ENCODE data around the gene WFDC9. TPM values are rescaled to one million over a fixed set of nuclear protein-coding genes. Genes with fewer than 3 reads are reported as not detected.
"Not testable (repeated sequence)": the region's sequence is repeated elsewhere in the genome, so short reads cannot be mapped to it uniquely, and the experiment has no call there.

The WFDC9 gene
- total RNA-seq, 2 experiments from 2014 or later = not detected

- ChIA-PET POLR2A (no interaction called here), CTCF (no interaction called here)
- Mint-ChIP-seq H3K9me3 (no peaks in the 10 kb centered on the region), H3K36me3 (ENCODE audit: low read depth) (no peaks in the 10 kb centered on the region), H3K4me1 (ENCODE audit: low read depth) (no peaks in the 10 kb centered on the region), H3K27me3 (peaks cover 18% of the 10 kb centered on the region), H3K4me3 (no peak overlapping the region), H3K27ac (no peak overlapping the region)
- intact Hi-C loops (cut with micrococcal nuclease) = no loop called here
- ATAC-seq = no peak
- no peak for DNase-seq
- TF ChIP-seq CTCF (IDR thresholded peaks at IDR 0.05) = no peak
These were observed 55.2 kb downstream of the WFDC9 start for GRCh38 chr20:45575931-45576330.

DNA sequence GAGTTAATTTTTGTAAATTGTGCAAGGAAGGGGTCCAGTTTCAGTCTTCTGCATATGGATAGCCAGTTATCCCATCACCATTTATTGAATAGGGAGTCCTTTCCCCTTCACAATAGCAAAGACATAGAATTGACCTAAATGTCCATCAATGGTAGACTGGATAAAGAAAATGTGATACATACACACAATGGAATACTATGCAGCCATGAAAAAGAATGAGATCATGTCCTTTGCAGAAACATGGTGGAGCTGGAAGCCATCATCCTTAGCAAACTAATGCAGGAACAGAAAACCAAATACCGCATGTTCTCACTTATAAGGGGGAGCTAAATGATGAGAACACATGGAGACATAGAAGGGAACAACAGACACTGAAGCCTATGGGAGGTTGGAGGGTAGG, 61.4 kb downstream of the WFDC9 start:
- ATAC-seq; CTCF ChIA-PET; H3K27ac Mint-ChIP-seq; POLR2A ChIA-PET; H3K4me1 Mint-ChIP-seq (ENCODE audit: low read depth); DNase-seq; H3K4me3 Mint-ChIP-seq; intact Hi-C loops (cut with micrococcal nuclease); H3K9me3 Mint-ChIP-seq; H3K36me3 Mint-ChIP-seq (ENCODE audit: low read depth): not testable (repeated sequence)
- peaks cover 18% of the 10 kb centered on the region for H3K27me3 Mint-ChIP-seq

GRCh38 chr20:45564760-45565276, 66.3 kb downstream of the WFDC9 start:
- POLR2A ChIA-PET = no interaction called here
- no peak for TF ChIP-seq CTCF (IDR thresholded peaks at IDR 0.05)
- Mint-ChIP-seq H3K9me3 (peaks cover 2% of the 10 kb centered on the region), H3K36me3 (ENCODE audit: low read depth) (no peaks in the 10 kb centered on the region), H3K4me1 (ENCODE audit: low read depth) (no peaks in the 10 kb centered on the region), H3K27ac (no peak overlapping the region), H3K27me3 (peaks cover 26% of the 10 kb centered on the region), H3K4me3 (no peak overlapping the region)
- intact Hi-C loops (cut with micrococcal nuclease) = no loop called here
- CTCF ChIA-PET = interaction anchor here (1.0 kb wide), 1 partner anchor 206 kb away, joined by 3 read pairs; no protein-coding TSS in a partner anchor
- DNase-seq = no peak
- no peak for ATAC-seq

Other genes with a start within 250 kb of the WFDC9 start
- 10 to 100 TPM; 13.8 to 15.5 TPM for gene DBNDD2, start 223.0 kb downstream of the WFDC9 start, total RNA-seq
- 10 to 100 TPM; 43.7 to 47.7 TPM for gene PIGT, start 215.1 kb downstream of the WFDC9 start, total RNA-seq
- 1 to 10 TPM; 1.3 TPM for gene WFDC2, start 161.5 kb downstream of the WFDC9 start, total RNA-seq
- not detected for gene SPINT3, start 115.7 kb downstream of the WFDC9 start, total RNA-seq
- gene WFDC6, start 91.8 kb downstream of the WFDC9 start, total RNA-seq = not detected
- gene EPPIN, start 83.9 kb downstream of the WFDC9 start, total RNA-seq = not detected
- not detected for gene WFDC8, start 52.0 kb downstream of the WFDC9 start, total RNA-seq
- gene WFDC10A, start 1.5 kb downstream of the WFDC9 start, total RNA-seq = not detected
- gene WFDC11, start 39.0 kb upstream of the WFDC9 start, total RNA-seq = not detected
- not detected for gene WFDC13, start 70.8 kb upstream of the WFDC9 start, total RNA-seq
- not detected for gene WFDC10B, start 73.7 kb upstream of the WFDC9 start, total RNA-seq
- not detected for gene SPINT4, start 91.1 kb upstream of the WFDC9 start, total RNA-seq
- gene WFDC3, start 160.6 kb upstream of the WFDC9 start, total RNA-seq = under 1 TPM in 1 of 2 experiments, not detected in 1; 0.54 TPM
- 10 to 100 TPM; 25.3 to 27.1 TPM for gene DNTTIP1, start 160.7 kb upstream of the WFDC9 start, total RNA-seq
- gene UBE2C, start 181.4 kb upstream of the WFDC9 start, total RNA-seq = 100 to 1,000 TPM; 149 to 151 TPM
- gene TNNC2, start 196.0 kb upstream of the WFDC9 start, total RNA-seq = not detected
- gene SNX21, start 202.5 kb upstream of the WFDC9 start, total RNA-seq = 1 to 10 TPM; 1.4 to 1.7 TPM
- gene ACOT8, start 226.1 kb upstream of the WFDC9 start, total RNA-seq = 10 to 100 TPM; 18.5 to 21.2 TPM
- gene ZSWIM3, start 226.3 kb upstream of the WFDC9 start, total RNA-seq = 1 to 10 TPM; 3.5 to 3.6 TPM
- gene ZSWIM1, start 249.9 kb upstream of the WFDC9 start, total RNA-seq = 1 to 10 TPM; 8.2 to 9.1 TPM